GM12891 (cell line): ENCODE measurements around the gene EXOC4.

Experiments
- DNase-seq: peaks from one replicate; pipeline ENCODE4 v3.0.0; 2011; ENCODE audit warnings: low spot score; ENCODE audit not compliant: insufficient read length
- FAIRE-seq: peaks from 2 replicates; lab custom pipeline; 2011; peaks lifted over from hg19 to GRCh38; lab: Jason Lieb, UNC
- PAX5 ChIP-seq: IDR thresholded peaks from 2 replicates; pipeline ENCODE4 v1.6.1; 2011; ENCODE audit warnings: low read length, moderate library complexity, mild to moderate bottlenecking; ENCODE audit not compliant: insufficient read depth, severe bottlenecking
- POLR2A ChIP-seq: IDR thresholded peaks from 2 replicates; pipeline ENCODE4 v1.6.1; 2011; ENCODE audit warnings: low read depth, low read length, control low read depth
- POLR2AphosphoS5 ChIP-seq: IDR thresholded peaks from 2 replicates; pipeline ENCODE4 v1.6.1; 2011; ENCODE audit warnings: low read depth, low read length, control low read depth
- POU2F2 ChIP-seq: IDR thresholded peaks from 2 replicates; pipeline ENCODE4 v1.6.1; 2011; ENCODE audit warnings: low read depth, mild to moderate bottlenecking, control low read depth, low read length, moderate library complexity
- SPI1 ChIP-seq: IDR thresholded peaks from 2 replicates; pipeline ENCODE4 v1.6.1; 2011; ENCODE audit warnings: low read depth, low read length, control low read depth
- TAF1 ChIP-seq: IDR thresholded peaks from 2 replicates; pipeline ENCODE4 v1.6.1; 2011; ENCODE audit warnings: low read depth, low read length, control low read depth

EXOC4 gene

GRCh38 chr7:133246558-133246957, 6.3 kb upstream of the EXOC4 start:
- no peak for TF ChIP-seq PAX5
- TF ChIP-seq POLR2AphosphoS5, result no peak
- no peak for TF ChIP-seq SPI1
- no peak for TF ChIP-seq TAF1
- TF ChIP-seq POLR2A, result no peak
- TF ChIP-seq POU2F2, result no peak
- no peak for FAIRE-seq
- DNase-seq, result no peak

- FAIRE-seq (no peak), DNase-seq (no peak)
- TF ChIP-seq PAX5 (no peak), POU2F2 (no peak), POLR2AphosphoS5 (no peak), TAF1 (no peak), SPI1 (no peak), POLR2A (no peak)
Measured at GRCh38 chr7:133248901-133249300, 4.0 kb upstream of the EXOC4 start.

- TF ChIP-seq SPI1, result no peak
- no peak for TF ChIP-seq TAF1
- FAIRE-seq (no peak), DNase-seq (no peak)
Measured at GRCh38 chr7:133252506-133252857, 396 bp upstream of the EXOC4 start.

GRCh38 chr7:133253519-133253875, 619 bp downstream of the EXOC4 start:
- FAIRE-seq, result peak; percentile 55
- no peak for DNase-seq
- no peak for TF ChIP-seq POLR2A
- no peak for TF ChIP-seq POLR2AphosphoS5

GRCh38 chr7:133255486-133255885, 2.6 kb downstream of the EXOC4 start:
- no peak for TF ChIP-seq SPI1
- no peak for FAIRE-seq
- no peak for DNase-seq

GRCh38 chr7:133258174-133258573, 5.3 kb downstream of the EXOC4 start:
- no peak for DNase-seq
- TF ChIP-seq TAF1 (no peak), POLR2AphosphoS5 (no peak), PAX5 (no peak), POLR2A (no peak), SPI1 (no peak), POU2F2 (no peak)
- peak; percentile 31 for FAIRE-seq

- DNase-seq (no peak), FAIRE-seq (no peak)
Measured at GRCh38 chr7:133265821-133266220, 12.9 kb downstream of the EXOC4 start.

GRCh38 chr7:133268355-133268754, 15.5 kb downstream of the EXOC4 start:
- no peak for DNase-seq
- FAIRE-seq, result no peak
- TF ChIP-seq POLR2AphosphoS5, result no peak
- no peak for TF ChIP-seq POLR2A

More at GRCh38 chr7:133265821-133266220, 12.9 kb downstream of the EXOC4 start:
- no peak for TF ChIP-seq SPI1
- no peak for TF ChIP-seq PAX5
- TF ChIP-seq TAF1, result no peak
- TF ChIP-seq POLR2AphosphoS5, result no peak
- TF ChIP-seq POU2F2, result no peak
- TF ChIP-seq POLR2A, result no peak

GRCh38 chr7:133272336-133272735, 19.5 kb downstream of the EXOC4 start:
- no peak for DNase-seq
- TF ChIP-seq POLR2A, result no peak
- TF ChIP-seq TAF1, result no peak
- no peak for TF ChIP-seq POLR2AphosphoS5
- no peak for TF ChIP-seq SPI1
- TF ChIP-seq PAX5, result no peak
- TF ChIP-seq POU2F2, result no peak
- no peak for FAIRE-seq

GRCh38 chr7:133273227-133273626, 20.3 kb downstream of the EXOC4 start:
- TF ChIP-seq POU2F2 (no peak), POLR2AphosphoS5 (no peak), TAF1 (no peak), PAX5 (no peak), SPI1 (no peak)

GRCh38 chr7:133274265-133274664, 21.4 kb downstream of the EXOC4 start:
- TF ChIP-seq TAF1 (no peak), POU2F2 (no peak), POLR2A (no peak), PAX5 (no peak), SPI1 (no peak), POLR2AphosphoS5 (no peak)
- DNase-seq, result no peak
- no peak for FAIRE-seq

More at GRCh38 chr7:133273227-133273626, 20.3 kb downstream of the EXOC4 start:
- FAIRE-seq (no peak), DNase-seq (no peak)
